Adipocyte (in vitro differentiated cells): Measurements from ENCODE around the gene NRXN2.

ENCODE experiments used
- DNase-seq: peaks from one replicate; pipeline ENCODE4 v3.0.0-alpha.2; 2015; ENCODE audit warnings: low read depth
- H3K27me3 ChIP-seq: replicated peaks from 2 replicates; pipeline ENCODE4 v1.7.0; 2013; ENCODE audit warnings: mild to moderate bottlenecking, low read length, moderate library complexity; ENCODE audit not compliant: control insufficient read depth, insufficient read depth
- H3K36me3 ChIP-seq: 2 replicates; pipeline ENCODE4 v1.7.0; 2013; ENCODE audit warnings: low read length, mild to moderate bottlenecking, moderate library complexity; ENCODE audit not compliant: control insufficient read depth, insufficient read depth, severe bottlenecking
- H3K4me1 ChIP-seq: 2 replicates; pipeline ENCODE4 v1.7.0; 2013; ENCODE audit warnings: mild to moderate bottlenecking, low read length, moderate library complexity; ENCODE audit not compliant: control insufficient read depth, insufficient read depth
- H3K4me3 ChIP-seq: 2 replicates; pipeline ENCODE4 v1.7.0; 2013; ENCODE audit warnings: mild to moderate bottlenecking, low read length, moderate library complexity
- H3K9ac ChIP-seq: 2 replicates; pipeline ENCODE4 v1.7.0; 2013; ENCODE audit warnings: mild to moderate bottlenecking, low read length, moderate library complexity
- H3K9me3 ChIP-seq: 2 replicates; pipeline ENCODE4 v1.7.0; 2013; ENCODE audit warnings: mild to moderate bottlenecking, low read length, moderate library complexity; ENCODE audit not compliant: control insufficient read depth

The NRXN2 gene

GRCh38 chr11:64757549-64758329 is 34.7 kb upstream of the NRXN2 start:
- H3K4me1 ChIP-seq, result peaks cover 30% of the 10 kb centered on the region

GRCh38 chr11:64755681-64756361 is 32.8 kb upstream of the NRXN2 start:
- no peak overlapping the region for H3K4me3 ChIP-seq
- no peak overlapping the region for H3K9ac ChIP-seq
- H3K9me3 ChIP-seq, result no peaks in the 10 kb centered on the region
- DNase-seq, result no peak
- no peaks in the 10 kb centered on the region for H3K36me3 ChIP-seq
- peaks cover 17% of the 10 kb centered on the region for H3K4me1 ChIP-seq
- no peaks in the 10 kb centered on the region for H3K27me3 ChIP-seq

More at GRCh38 chr11:64757549-64758329, 34.7 kb upstream of the NRXN2 start:
- H3K4me3 ChIP-seq, result no peak overlapping the region
- H3K9ac ChIP-seq, result no peak overlapping the region
- no peak for DNase-seq
- H3K36me3 ChIP-seq, result peaks cover 2% of the 10 kb centered on the region
- H3K9me3 ChIP-seq, result no peaks in the 10 kb centered on the region
- H3K27me3 ChIP-seq, result no peaks in the 10 kb centered on the region

- Histone ChIP-seq H3K9me3 (no peaks in the 10 kb centered on the region), H3K9ac (no peak overlapping the region), H3K4me1 (peaks cover 10% of the 10 kb centered on the region), H3K27me3 (no peaks in the 10 kb centered on the region), H3K36me3 (no peaks in the 10 kb centered on the region), H3K4me3 (no peak overlapping the region)
- DNase-seq, result no peak
Observed at GRCh38 chr11:64754919-64755662, 32.1 kb upstream of the NRXN2 start.

- no peak overlapping the region for H3K9ac ChIP-seq
- DNase-seq, result no peak
Observed at GRCh38 chr11:64754124-64754918, 31.3 kb upstream of the NRXN2 start.

GRCh38 chr11:64753380-64754123 is 30.6 kb upstream of the NRXN2 start:
- H3K9me3 ChIP-seq, result no peaks in the 10 kb centered on the region
- no peak overlapping the region for H3K4me3 ChIP-seq
- no peaks in the 10 kb centered on the region for H3K36me3 ChIP-seq
- no peak overlapping the region for H3K9ac ChIP-seq
- no peak for DNase-seq
- H3K4me1 ChIP-seq, result peaks cover 3% of the 10 kb centered on the region
- no peaks in the 10 kb centered on the region for H3K27me3 ChIP-seq

More at GRCh38 chr11:64754124-64754918, 31.3 kb upstream of the NRXN2 start:
- H3K4me3 ChIP-seq, result no peak overlapping the region
- no peaks in the 10 kb centered on the region for H3K27me3 ChIP-seq
- no peaks in the 10 kb centered on the region for H3K36me3 ChIP-seq
- H3K9me3 ChIP-seq, result no peaks in the 10 kb centered on the region
- peaks cover 2% of the 10 kb centered on the region for H3K4me1 ChIP-seq

GRCh38 chr11:64753019-64753379 is 30.0 kb upstream of the NRXN2 start:
- Histone ChIP-seq H3K9ac (no peak overlapping the region), H3K27me3 (no peaks in the 10 kb centered on the region), H3K4me1 (peaks cover 9% of the 10 kb centered on the region), H3K9me3 (no peaks in the 10 kb centered on the region), H3K4me3 (no peak overlapping the region), H3K36me3 (no peaks in the 10 kb centered on the region)
- no peak for DNase-seq

GRCh38 chr11:64752175-64752970 is 29.4 kb upstream of the NRXN2 start:
- Histone ChIP-seq H3K4me3 (no peak overlapping the region), H3K9ac (no peak overlapping the region), H3K36me3 (no peaks in the 10 kb centered on the region), H3K4me1 (peaks cover 10% of the 10 kb centered on the region), H3K9me3 (no peaks in the 10 kb centered on the region), H3K27me3 (no peaks in the 10 kb centered on the region)
- no peak for DNase-seq

- Histone ChIP-seq H3K4me1 (peaks cover 10% of the 10 kb centered on the region), H3K4me3 (no peak overlapping the region), H3K9ac (no peak overlapping the region), H3K36me3 (no peaks in the 10 kb centered on the region), H3K9me3 (no peaks in the 10 kb centered on the region), H3K27me3 (no peaks in the 10 kb centered on the region)
- no peak for DNase-seq
Observed at GRCh38 chr11:64751580-64751979, 28.6 kb upstream of the NRXN2 start.

- DNase-seq, result no peak
- Histone ChIP-seq H3K4me3 (no peak overlapping the region), H3K36me3 (no peaks in the 10 kb centered on the region), H3K9me3 (no peaks in the 10 kb centered on the region), H3K9ac (no peak overlapping the region), H3K27me3 (no peaks in the 10 kb centered on the region), H3K4me1 (peaks cover 10% of the 10 kb centered on the region)
Observed at GRCh38 chr11:64751136-64751535, 28.1 kb upstream of the NRXN2 start.
